Glutamatergic neuron (in vitro differentiated cells): Measurements from ENCODE around the gene ARMH1. TPM values are rescaled to one million over a fixed set of nuclear protein-coding genes. Genes with fewer than 3 reads are reported as not detected.

Experiments used
- DNase-seq: peaks from one replicate; pipeline ENCODE4 v3.0.0; 2022
- H3K27ac Mint-ChIP-seq: one replicate; pipeline ENCODE4 v1.8.0; 2020; ENCODE audit warnings: mild to moderate bottlenecking, mixed read lengths, inconsistent platforms; ENCODE audit not compliant: unreplicated experiment
- H3K27me3 Mint-ChIP-seq: one replicate; pipeline ENCODE4 v1.8.0; 2020; ENCODE audit warnings: mild to moderate bottlenecking, moderate library complexity, mixed read lengths, inconsistent platforms; ENCODE audit not compliant: unreplicated experiment
- H3K36me3 Mint-ChIP-seq: one replicate; pipeline ENCODE4 v1.8.0; 2020; ENCODE audit warnings: mild to moderate bottlenecking, mixed read lengths, inconsistent platforms; ENCODE audit not compliant: unreplicated experiment
- H3K4me1 Mint-ChIP-seq: one replicate; pipeline ENCODE4 v1.8.0; 2020; ENCODE audit warnings: mild to moderate bottlenecking, low read depth, mixed read lengths, inconsistent platforms; ENCODE audit not compliant: unreplicated experiment
- H3K4me3 Mint-ChIP-seq: one replicate; pipeline ENCODE4 v1.8.0; 2020; ENCODE audit warnings: mild to moderate bottlenecking, mixed read lengths, inconsistent platforms; ENCODE audit not compliant: unreplicated experiment
- H3K9me3 Mint-ChIP-seq: one replicate; pipeline ENCODE4 v1.8.0; 2020; ENCODE audit warnings: mild to moderate bottlenecking, moderate library complexity, mixed read lengths, inconsistent platforms; ENCODE audit not compliant: unreplicated experiment
- total RNA-seq: library from RNA; stranded (reverse); fragmentation: NEBNext Ultra II Directional; extraction: Animal tissue kit (Norgen Biotek cat#: 25700); gene quantifications from one replicate; pipeline ENCODE4 v1.2.1, GENCODE V29; 2021; ENCODE audit not compliant: unreplicated experiment
- TF ChIP-seq, protein P1 (sequence below): fragments of 200-600 bp; sonication (generic); IDR thresholded peaks from one replicate; pipeline ENCODE4 v1.5.0; 2021; ENCODE audit not compliant: partially characterized antibody, unreplicated experiment

ARMH1 gene
- total RNA-seq, 1 donor from 2014 or later = 4.9 TPM

DNA sequence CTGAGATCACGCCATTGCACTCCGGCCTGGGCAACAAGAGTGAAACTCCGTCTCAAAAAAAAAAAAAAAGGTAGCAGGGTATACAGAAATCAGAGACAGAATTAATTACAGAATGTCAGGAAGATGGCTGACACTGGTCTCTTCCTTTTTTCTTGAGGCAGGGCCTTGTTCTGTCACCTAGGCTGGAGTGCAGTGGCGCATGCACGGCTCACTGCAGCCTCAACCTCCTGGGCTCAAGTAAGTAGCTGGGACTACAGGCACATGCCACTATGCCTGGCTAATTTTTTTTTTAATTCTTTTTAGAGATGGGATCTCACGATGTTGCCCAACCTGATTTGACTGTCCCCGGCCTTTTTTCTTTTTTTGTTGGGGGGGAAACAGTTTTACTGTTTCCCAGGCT is 40.0 kb downstream of the ARMH1 start:
- DNase-seq = no peak
- Mint-ChIP-seq H3K9me3 (no peaks in the 10 kb centered on the region), H3K4me3 (no peak overlapping the region), H3K27ac (no peak overlapping the region), H3K36me3 (no peaks in the 10 kb centered on the region), H3K4me1 (no peaks in the 10 kb centered on the region), H3K27me3 (peaks cover 4% of the 10 kb centered on the region)
- TF ChIP-seq, protein P1, sequence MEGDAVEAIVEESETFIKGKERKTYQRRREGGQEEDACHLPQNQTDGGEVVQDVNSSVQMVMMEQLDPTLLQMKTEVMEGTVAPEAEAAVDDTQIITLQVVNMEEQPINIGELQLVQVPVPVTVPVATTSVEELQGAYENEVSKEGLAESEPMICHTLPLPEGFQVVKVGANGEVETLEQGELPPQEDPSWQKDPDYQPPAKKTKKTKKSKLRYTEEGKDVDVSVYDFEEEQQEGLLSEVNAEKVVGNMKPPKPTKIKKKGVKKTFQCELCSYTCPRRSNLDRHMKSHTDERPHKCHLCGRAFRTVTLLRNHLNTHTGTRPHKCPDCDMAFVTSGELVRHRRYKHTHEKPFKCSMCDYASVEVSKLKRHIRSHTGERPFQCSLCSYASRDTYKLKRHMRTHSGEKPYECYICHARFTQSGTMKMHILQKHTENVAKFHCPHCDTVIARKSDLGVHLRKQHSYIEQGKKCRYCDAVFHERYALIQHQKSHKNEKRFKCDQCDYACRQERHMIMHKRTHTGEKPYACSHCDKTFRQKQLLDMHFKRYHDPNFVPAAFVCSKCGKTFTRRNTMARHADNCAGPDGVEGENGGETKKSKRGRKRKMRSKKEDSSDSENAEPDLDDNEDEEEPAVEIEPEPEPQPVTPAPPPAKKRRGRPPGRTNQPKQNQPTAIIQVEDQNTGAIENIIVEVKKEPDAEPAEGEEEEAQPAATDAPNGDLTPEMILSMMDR = no peak

DNA sequence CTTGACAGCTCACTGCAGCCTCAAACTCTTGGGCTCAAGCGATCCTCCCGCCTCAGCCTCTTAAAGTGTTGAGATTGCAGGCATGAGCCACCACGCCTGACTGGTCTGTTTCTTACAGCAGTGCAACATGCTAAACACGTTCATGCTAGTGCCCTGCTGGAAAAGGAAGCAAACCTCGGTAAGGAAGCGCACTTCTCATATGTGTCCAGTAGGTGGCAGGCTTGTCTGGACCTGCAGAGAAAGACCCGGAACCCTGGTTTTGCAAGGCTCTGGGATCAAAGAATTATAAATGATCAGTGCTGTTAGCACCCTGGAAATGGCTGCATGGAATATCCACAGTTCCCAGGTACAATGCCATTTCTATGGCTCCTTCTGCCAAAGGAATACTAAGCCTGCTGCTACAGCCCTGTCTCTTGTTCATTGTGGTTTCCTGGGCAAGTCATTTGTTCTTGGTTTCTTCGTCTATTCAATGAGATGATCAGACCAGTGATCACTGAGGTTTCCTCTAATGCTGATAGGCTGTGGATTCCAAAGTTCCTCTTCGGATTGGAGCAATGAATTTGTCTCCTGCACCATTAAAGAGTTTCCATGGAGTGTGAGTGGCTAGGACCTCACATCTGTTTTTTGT is 40.5 kb downstream of the ARMH1 start:
- Mint-ChIP-seq H3K4me1 (no peaks in the 10 kb centered on the region), H3K27me3 (peaks cover 4% of the 10 kb centered on the region), H3K4me3 (no peak overlapping the region), H3K27ac (no peak overlapping the region), H3K9me3 (no peaks in the 10 kb centered on the region), H3K36me3 (no peaks in the 10 kb centered on the region)
- TF ChIP-seq, protein P1 = peak; percentile 97
- peak; percentile 65 for DNase-seq

DNA sequence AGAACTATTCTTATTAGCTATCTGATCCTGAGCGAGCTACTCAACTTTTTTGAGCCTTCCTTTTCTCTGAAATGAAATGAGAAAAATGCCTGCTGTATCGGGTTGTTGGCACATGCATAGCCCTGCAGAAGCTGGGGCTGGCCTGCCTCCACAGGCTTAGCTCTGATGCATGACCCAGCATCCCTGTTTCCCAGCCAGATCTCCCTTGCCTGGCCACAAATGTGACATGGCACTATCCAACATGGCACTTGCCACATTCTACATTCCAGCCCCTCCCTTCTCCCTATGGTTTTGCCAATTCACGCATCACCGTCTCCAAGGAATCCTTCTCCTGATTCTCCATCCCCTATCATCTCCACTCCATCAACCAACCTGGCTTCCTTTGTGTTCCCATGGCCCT is 42.6 kb downstream of the ARMH1 start:
- H3K36me3 Mint-ChIP-seq = no peaks in the 10 kb centered on the region
- no peaks in the 10 kb centered on the region for H3K9me3 Mint-ChIP-seq
- DNase-seq = no peak
- TF ChIP-seq, protein P1 = no peak
- no peaks in the 10 kb centered on the region for H3K4me1 Mint-ChIP-seq
- H3K27ac Mint-ChIP-seq = no peak overlapping the region
- no peak overlapping the region for H3K4me3 Mint-ChIP-seq
- no peaks in the 10 kb centered on the region for H3K27me3 Mint-ChIP-seq

DNA sequence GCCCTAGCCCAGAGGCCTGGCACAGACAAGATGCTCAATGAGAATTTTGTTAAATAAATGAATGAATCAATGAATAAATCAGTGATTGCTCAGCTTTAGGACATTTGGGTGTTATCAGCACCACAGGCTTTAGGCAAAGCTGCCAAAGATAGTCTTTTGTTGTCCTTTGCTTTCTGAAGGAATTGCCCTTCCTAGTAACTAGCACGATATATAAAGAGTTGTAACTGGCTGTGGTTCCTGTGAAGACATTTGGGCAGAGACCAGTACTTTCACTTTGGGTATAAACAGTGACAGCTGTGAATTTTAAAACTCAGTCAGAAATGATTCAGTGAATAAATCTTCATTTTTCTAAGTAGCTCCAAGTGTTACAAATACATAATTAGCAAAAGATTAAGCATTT is 43.1 kb downstream of the ARMH1 start:
- Mint-ChIP-seq H3K27me3 (no peaks in the 10 kb centered on the region), H3K4me3 (no peak overlapping the region), H3K36me3 (no peaks in the 10 kb centered on the region), H3K4me1 (no peaks in the 10 kb centered on the region), H3K9me3 (no peaks in the 10 kb centered on the region), H3K27ac (no peak overlapping the region)
- no peak for DNase-seq
- TF ChIP-seq, protein P1 = no peak

DNA sequence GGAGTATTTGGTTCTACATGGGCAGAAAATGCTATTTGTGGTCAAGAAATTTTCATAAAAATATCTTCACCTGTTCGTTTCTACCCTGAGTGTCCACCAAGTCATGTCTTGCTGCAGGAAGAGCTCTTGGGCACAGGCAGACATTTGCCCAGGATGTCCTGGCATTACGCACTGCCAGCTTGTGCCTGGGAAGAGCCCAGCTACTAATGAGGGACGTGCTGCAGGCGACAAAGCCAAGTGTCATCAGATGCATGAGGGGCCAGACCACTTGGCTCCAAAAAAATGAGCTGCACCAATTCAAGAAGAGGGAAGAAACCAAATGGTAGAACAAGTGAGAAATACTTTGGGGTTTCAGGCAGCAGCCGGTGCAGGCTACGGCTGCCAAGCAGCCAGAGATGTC is 43.6 kb downstream of the ARMH1 start:
- TF ChIP-seq, protein P1 = no peak
- Mint-ChIP-seq H3K36me3 (no peaks in the 10 kb centered on the region), H3K27me3 (peaks cover under 1% of the 10 kb centered on the region)

More for the DNA sequence above, 43.6 kb downstream of the ARMH1 start:
- Mint-ChIP-seq H3K4me3 (no peak overlapping the region), H3K9me3 (peaks cover 2% of the 10 kb centered on the region), H3K4me1 (no peaks in the 10 kb centered on the region), H3K27ac (no peak overlapping the region)
- DNase-seq = no peak
